IPS-NIHi7 (cell line): ENCODE data around the gene FAM72B.
"Not testable (repeated sequence)": the region's sequence is repeated elsewhere in the genome, so short reads cannot be mapped to it uniquely, and the experiment has no call there.

Experiments
- DNase-seq: peaks from one replicate; pipeline ENCODE4 v3.0.0; 2012; ENCODE audit warnings: mixed read lengths; ENCODE audit errors: extremely low spot score

FAM72B gene

GRCh38 chr1:121152788-121153187 lies 31.4 kb downstream of the FAM72B start:
- not testable (repeated sequence) for DNase-seq

- DNase-seq, result not testable (repeated sequence)
Measured at GRCh38 chr1:121151294-121151693, 32.8 kb downstream of the FAM72B start.

- DNase-seq, result not testable (repeated sequence)
Measured at GRCh38 chr1:121148489-121149190, 35.5 kb downstream of the FAM72B start.

- DNase-seq, result not testable (repeated sequence)
Measured at GRCh38 chr1:121140393-121140792, 43.7 kb downstream of the FAM72B start.

- not testable (repeated sequence) for DNase-seq
Measured at GRCh38 chr1:121131494-121131893, 52.6 kb downstream of the FAM72B start.

- not testable (repeated sequence) for DNase-seq
Measured at GRCh38 chr1:121118480-121118824, 65.7 kb downstream of the FAM72B start.
